Effector CD8-positive, alpha-beta T cell (primary cell): ENCODE data around the gene A3GALT2.
"Not testable (repeated sequence)": the region's sequence is repeated elsewhere in the genome, so short reads cannot be mapped to it uniquely, and the experiment has no call there.

Experiments used
- DNase-seq: peaks from one replicate; lab custom pipeline; 2025; lab: John Stamatoyannopoulos, UW

Gene A3GALT2

DNA sequence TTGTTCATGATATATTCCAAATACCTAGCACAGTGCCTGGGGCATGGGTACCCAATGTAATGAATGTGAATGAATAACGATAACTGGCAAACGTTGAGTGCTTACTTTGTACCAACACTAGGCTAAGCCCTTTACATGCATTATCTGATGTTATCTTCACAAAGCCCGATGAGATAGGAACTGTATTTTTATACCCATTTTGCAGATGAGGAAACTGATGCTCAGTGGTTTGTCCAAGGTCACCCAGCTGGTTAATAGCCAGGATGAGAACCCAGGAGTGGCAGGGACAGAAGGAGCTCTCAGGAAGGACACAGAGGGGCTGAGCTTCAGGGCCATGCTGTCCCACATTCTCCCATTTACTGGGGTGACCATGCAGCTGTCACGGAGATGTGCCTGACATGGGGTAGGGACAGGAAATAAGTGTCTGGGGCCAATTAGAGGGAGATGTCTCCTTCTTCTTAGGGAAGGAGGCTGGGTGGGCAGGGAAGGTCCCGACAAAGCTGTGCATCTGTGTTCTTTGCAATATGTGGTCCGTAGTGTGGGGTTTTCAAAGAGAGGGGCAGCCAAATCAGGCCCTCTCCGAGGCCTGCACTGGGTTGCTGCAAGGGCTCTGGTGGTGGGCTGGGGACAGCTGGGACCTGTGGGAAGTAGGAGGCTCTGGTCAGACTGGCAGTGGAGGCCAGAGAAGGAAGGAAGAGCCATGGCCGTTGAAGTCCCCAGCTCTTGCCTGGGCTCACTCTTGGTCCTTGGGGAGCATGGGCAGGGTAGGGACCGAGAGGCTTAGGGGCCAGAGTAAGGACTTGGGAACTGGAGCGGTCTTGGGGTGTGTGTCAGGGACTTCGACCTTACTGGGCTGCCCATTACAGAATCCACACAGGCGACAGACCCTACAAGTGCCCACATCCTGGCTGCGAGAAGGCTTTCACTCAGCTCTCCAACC is 26.6 kb downstream of the A3GALT2 start:
- DNase-seq, result no peak

DNA sequence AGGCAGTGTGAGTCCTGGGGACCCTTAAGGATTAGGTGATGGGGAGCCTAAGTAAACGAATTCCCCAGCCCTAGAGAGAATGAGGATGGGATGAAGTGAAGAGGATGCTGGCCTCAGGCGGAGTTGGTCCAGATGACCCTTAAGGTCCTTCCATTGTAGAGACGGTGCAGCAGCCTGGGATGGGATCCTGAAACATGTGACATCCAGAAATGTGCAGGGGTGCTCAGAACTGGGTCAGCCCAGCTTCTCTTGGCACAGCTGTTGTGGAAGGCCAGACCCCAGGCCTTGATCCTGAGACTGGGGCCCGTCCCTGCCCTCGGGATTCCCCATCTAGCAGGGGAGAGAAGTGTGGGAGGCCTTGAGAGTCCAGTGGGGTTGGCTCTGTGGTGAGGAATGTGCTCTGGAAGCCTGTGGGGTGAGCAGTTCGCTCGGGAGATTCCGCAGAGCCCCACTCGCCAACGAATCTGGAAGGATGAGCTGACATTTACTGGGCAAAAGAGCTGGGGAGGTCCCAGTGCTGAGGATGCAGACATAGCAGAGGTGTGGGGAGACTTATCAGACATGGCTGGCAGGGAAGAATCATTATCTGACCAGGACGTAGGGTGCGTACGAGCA is 28.1 kb downstream of the A3GALT2 start:
- DNase-seq, result no peak

DNA sequence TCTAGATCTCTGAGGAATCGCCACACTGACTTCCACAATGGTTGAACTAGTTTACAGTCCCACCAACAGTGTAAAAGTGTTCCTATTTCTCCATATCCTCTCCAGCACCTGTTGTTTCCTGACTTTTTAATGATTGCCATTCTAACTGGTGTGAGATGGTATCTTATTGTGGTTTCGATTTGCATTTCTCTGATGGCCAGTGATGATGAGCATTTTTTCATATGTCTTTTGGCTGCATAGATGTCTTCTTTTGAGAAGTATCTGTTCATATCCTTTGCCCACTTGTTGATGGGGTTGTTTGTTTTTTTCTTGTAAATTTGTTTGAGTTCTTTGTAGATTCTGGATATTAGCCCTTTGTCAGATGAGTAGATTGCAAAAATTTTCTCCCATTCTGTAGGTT is 30.3 kb downstream of the A3GALT2 start:
- DNase-seq, result not testable (repeated sequence)

- no peak for DNase-seq
These were observed 31.1 kb downstream of the A3GALT2 start for GRCh38 chr1:33289858-33290154.

GRCh38 chr1:33288976-33289857 is 31.7 kb downstream of the A3GALT2 start:
- no peak for DNase-seq

- no peak for DNase-seq
These were observed 33.6 kb downstream of the A3GALT2 start for GRCh38 chr1:33287317-33287716.

GRCh38 chr1:33286451-33287185 is 34.3 kb downstream of the A3GALT2 start:
- DNase-seq, result no peak

- DNase-seq, result no peak
These were observed 36.8 kb downstream of the A3GALT2 start for GRCh38 chr1:33284049-33284448.

DNA sequence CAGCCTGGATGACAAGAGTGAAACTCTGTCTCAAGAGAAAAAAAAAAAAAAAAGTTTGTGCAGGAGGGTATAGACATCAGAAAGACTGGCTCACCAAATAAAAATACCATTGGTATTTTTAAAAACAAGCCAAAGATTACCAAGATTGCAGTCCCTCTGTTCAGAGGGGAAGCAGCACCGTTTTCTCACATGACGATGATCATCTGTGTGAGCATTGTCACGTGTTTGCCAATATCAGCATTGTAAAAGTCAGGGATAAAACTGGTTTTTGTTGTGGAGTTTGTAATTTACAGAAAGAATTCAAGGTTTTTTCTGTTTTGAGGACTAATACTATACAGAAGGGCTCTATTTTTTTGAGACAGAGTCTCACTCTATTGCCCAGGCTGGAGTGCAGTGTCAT is 38.1 kb downstream of the A3GALT2 start:
- no peak for DNase-seq

DNA sequence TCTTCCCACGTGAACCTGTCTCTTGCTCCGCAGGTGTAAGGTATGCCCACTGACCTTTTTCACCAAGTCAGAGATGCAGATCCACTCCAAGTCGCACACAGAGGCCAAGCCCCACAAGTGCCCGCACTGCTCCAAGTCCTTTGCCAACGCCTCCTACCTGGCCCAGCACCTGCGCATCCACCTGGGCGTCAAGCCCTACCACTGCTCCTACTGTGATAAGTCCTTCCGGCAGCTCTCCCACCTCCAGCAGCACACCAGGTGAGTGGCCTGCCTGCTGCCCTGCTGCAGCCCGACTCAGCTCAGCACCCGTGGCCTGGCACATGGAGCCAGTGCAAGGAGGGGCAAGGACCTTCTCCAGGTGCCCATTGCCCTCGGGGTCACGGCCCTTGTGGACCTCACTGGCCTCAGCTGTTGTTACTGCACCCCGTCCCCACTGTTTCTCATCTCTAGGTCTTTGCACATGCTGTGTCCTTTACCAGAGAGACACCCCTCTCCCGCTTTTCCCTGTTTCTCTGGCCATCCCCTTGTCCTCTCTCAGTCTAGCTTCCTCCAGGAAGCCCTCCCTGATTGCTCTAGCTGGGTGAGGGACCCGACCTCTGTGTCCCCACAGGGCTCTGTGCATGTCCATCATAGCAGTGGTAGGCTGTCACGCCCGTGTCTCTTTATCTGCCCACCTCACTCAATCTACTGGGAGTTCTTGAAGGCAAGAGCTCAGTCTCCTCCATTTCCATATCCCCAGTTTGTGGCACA is 39.2 kb downstream of the A3GALT2 start:
- DNase-seq, result no peak

- no peak for DNase-seq
These were observed 40.7 kb downstream of the A3GALT2 start for GRCh38 chr1:33280091-33280661.

DNA sequence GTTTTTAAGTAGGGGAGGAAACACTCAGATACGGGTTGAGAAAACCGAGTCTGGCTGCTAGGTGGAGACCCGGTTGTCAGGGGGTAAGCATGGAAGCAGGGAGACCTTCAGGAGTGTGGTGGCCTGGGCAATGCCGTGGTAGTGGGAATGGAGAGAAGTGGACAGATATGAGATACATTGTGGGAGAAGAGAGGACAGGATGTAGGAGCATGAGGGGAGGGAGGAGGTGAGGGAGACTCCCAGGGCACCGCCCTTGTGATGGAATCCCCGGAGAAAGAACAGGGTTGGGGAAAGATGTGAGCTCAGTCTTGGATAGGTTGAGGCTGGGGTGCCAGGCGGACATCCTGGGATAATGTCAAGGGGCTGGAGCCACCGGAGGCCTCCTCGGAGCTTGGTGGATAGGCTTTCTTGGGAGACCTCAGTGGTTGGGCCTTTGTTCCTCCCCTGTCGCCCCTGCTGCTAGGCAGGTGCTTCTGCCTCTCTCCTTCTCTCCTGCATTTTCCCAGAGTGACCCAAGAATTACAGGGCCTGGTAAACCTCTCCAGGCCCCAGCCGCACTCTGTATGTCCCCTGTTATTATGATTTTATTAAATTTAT is 43.3 kb downstream of the A3GALT2 start:
- DNase-seq, result no peak

DNA sequence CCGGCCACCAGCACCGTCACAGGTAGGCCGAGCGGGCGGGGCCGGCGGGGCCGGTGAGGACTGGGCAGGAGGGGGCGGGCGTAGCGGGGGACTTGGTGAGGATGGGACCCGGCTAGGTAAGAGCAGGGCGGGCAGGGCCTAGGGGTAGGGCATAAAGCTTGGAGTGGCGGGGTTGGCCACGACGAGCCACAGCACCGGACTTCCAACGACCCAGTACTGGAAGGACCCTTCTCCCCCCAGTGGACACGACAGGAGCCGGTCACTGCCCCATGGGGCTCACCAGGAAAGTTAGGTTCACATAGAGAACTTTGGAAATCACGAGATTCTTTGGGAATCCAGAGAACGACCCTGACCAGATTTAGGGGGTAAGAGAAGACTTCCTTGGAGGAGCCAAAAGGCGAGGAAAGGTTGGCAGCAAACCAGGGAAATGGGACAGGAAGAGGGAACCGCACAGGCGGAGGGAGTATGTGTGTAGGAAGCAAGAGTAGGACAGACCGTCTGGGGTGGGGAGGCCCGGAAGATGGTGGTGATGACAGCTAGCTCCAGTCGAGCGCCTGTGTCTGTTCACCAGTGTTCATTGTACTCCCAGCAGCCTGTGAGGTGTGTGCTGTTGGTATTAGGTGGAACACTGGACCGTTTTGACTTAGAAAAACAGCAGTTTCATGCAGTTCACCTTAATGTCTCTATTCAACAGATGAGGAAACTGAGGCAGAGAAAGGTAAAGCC is 44.2 kb downstream of the A3GALT2 start:
- no peak for DNase-seq

- DNase-seq, result no peak
These were observed 45.0 kb downstream of the A3GALT2 start for GRCh38 chr1:33275706-33276572.

GRCh38 chr1:33275195-33275594 is 45.7 kb downstream of the A3GALT2 start:
- no peak for DNase-seq

DNA sequence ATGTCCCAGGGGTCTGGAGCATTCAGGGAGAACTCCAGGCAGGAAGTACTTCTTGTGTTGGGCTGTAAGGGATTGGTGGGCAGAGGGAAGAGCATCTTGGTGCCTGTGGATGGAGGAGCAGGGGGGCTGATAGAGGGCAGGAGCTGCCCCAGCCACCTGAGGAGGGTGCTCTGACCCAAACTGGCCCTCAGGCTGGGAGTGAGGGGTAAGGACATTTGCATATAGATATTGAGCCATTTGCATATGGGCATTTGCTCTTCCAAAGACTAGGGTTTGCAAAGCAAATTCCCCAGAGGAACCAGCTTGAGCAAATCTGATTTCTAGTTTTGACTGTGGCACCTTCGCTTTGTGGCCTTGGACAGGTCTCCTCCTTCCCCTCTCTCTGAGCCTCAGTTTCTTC is 46.5 kb downstream of the A3GALT2 start:
- no peak for DNase-seq

DNA sequence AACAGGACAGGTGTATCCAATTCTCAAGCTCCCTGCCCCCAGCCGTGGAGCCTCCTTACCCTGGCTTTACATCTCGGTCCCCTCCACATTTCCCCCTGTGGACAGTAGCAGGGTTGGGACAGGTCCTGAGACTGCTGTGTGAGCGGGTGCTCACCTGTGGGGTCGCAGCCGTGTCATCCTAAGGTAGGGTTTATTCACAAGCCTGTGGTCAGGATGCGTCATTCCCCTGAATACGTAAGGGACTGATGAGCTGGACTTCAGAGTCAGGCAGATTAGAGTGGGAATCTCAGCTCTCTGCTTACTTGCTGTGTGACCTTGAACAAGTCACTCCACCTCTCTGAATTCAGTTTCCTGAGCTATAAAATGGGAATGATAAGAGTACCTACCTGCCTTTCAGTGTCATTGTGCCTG is 46.9 kb downstream of the A3GALT2 start:
- DNase-seq, result no peak

DNA sequence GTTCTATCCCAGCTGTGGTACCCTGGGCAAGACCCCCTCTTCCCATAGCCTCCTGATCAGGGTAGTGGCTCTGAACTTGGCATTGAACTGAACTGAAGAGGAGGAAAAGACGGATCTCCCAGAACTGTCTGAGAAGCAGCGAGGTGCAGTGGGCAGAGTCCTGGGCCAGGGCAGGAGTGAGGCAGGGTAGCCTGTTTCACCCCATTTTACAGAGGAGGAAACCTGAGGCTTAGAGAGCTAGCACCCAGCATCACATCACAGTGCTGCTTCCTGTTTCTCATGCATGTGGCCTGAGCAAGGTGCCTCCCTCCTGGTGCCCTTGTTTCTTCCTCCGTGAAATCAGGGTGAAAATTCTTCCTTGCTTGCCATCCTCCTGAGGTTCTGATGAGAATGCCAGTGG is 47.5 kb downstream of the A3GALT2 start:
- no peak for DNase-seq

DNA sequence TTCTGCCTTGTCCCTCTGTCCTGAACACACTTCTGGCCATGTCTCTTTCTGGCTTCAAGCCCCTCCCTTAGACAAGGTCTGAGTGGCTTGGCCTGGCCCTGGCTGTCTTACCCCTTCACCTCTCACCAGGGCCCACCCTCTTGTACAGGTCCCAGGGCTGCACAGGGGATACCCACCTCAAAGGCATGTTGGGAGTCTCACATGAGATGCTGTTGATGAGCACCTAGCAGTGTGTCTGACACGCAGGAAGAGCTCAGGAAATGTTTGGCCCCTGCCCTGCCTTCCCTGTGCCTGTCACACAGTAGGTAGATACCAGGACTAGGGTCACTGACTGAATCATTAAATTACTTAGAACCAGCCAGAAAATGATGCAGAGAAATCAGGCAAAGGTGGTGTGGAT is 48.0 kb downstream of the A3GALT2 start:
- no peak for DNase-seq
